Inferior parietal cortex (tissue), 1 donor: Measurements from ENCODE around the gene TRNAU1AP.
"Not testable (repeated sequence)": the region's sequence is repeated elsewhere in the genome, so short reads cannot be mapped to it uniquely, and the experiment has no call there.

ENCODE experiments used
- DNase-seq: peaks from one replicate; pipeline ENCODE4 v3.0.0-alpha.2; 2016; ENCODE audit errors: extremely low spot score

The TRNAU1AP gene

DNA sequence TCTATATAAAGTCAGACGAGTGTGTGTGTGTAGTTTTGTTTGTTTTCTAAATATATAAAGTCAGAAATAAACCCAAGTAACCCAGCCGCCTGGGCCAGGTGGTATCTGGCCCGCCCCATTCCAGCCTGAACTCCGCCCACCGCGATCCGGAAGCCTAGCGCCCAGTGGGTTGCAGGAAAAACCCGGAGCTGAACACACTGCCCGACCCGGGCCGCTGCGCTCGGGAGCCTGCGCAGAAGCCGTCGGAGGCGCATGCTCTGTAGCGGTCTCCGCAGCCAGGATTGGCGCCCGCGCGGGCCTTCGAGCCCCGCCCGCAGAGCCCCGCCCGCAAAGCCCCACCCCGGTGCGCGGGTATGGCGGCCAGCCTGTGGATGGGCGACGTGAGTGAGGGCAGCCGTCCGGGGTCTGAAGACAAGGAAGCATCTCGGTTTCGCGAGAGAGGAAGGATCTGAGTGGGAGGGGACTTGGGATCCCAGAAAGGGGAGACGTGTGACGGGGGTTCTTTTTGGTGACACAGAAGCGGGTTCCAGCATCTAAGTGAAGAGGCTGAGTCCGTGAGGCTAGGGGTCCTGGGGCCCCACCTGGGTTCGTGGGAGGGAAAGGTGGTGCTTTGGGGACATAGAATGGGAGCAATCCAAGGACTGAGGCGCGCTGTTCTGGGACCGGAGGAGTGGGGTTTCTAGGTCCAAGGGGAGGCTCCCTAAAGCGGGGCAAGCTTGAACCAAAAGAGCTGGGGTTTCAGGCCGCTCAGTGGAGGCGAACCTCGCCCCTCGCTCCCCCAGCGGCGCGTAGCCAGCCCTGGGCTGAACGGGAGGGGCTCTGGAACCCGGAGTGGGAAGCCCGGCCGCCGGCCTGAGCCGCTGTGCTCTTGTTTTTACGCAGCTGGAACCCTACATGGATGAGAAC lies at the start of gene TRNAU1AP:
TSS of gene TRNAU1AP (plus strand) at position 328 of the 906 bp plus-strand sequence. CDS start at position 354, 26 bp downstream.
- DNase-seq: peak; percentile 96

DNA sequence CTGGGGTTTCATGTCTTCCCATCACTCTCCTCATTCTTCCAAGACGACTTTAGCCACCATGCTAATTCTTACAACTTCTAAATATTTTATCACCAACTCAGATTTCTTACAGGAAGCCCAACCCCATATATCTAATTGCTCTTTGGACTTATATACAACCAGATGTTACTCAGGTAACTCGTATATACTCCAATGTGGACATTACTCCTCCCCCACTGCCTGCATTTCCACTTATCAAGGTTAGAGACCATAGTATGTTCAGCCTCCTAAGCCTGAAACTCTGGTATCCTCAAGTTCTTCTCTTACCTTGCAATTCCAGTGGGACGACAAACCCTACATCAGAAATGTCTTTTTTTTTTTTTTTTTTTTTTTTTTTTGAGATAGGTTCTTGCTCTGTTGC lies 49.8 kb upstream of the TRNAU1AP start:
- no peak for DNase-seq

DNA sequence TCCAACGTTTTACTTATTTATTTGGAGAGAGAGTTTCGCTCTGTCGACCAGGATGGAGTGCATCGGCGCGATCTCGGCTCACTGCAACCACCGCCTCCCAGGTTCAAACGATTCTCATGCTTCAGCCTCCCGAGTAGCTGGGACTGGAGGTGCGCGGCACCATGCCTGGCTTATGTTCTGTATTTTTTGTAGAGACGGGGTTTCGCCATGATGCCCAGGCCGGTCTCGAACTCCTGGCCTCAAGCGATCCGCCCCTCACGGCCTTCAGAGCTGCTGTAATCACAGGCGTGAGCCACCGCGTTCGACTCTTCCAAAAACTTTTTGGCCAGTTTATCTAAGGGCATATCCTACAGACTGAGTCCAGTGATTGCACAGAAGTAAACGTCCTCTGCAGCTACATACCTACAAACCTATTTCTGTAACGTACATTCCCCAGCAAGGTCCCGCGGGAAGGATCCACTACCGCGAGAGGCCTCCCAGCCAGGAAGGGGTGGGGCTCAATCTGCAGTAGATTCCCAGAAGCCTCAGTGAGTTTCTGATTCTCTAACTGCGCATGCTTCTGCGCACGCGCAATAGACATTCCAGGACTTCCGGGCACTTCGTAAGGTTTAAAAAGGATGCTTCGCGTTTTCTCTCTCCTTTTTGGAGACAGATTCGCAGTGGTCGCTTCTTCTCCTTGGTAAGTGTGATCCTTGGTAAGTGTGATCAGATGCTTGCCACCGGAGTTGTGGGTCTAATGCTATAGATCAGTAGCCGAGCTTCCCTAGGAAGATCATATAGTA lies 47.3 kb upstream of the TRNAU1AP start, which contains the start of gene RCC1:
TSS of gene RCC1 (plus strand) at position 638 of the 782 bp plus-strand sequence. CDS start 23,824 bp downstream, outside the sequence.
- peak; percentile 100 for DNase-seq

DNA sequence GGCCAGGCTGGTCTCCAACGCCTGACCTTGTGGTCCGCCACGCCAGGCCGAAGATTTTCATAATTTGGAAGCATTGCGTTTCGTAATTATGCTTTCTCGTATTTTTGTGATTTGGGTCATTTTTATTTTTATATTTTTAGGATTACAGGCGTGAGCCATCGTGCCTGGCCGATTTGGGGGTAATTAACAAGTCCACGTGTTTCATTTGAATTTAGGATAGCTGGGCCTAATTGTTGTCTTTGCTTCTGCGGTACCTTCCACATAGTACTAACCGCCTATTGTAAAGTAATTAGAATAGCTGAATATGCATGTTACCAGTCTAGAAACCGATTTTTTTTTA lies 46.0 kb upstream of the TRNAU1AP start:
- DNase-seq: no peak

DNA sequence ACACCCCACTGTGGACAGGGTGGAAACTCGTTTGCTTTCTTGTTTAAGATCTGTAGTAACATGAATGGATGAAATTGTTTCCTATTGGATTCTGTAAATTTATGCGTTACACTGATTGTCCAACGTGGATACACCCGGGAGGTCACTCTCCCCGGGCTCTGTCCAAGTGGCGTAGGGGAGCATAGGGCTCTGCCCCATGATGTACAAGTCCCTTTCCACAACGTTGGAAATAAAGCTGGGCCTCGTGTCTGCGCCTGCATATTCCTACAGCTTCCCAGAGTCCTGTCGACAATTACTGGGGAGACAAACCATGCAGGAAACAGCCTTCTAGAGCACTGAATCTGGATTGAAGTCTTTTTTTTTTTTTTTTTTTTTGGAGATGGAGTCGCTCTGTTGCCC lies 45.6 kb upstream of the TRNAU1AP start:
- DNase-seq: no peak

GRCh38 chr1:28507646-28508434 lies 45.0 kb upstream of the TRNAU1AP start:
- DNase-seq: no peak

DNA sequence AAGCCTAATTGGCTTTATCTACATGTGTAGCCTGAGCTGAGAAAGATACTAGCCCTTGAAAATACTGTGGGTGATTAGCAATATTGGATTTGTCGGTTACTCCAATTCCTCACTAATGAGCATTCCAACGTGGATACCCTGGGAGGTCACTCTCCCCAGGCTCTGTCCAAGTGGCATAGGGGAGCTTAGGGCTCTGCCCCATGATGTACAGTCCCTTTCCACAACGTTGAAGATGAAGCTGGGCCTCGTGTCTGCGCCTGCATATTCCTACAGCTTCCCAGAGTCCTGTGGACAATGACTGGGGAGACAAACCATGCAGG lies 44.5 kb upstream of the TRNAU1AP start:
- DNase-seq: no peak

GRCh38 chr1:28509705-28510272 lies 43.1 kb upstream of the TRNAU1AP start:
- no peak for DNase-seq

- DNase-seq: no peak
These were observed 42.5 kb upstream of the TRNAU1AP start for GRCh38 chr1:28510273-28510969.

DNA sequence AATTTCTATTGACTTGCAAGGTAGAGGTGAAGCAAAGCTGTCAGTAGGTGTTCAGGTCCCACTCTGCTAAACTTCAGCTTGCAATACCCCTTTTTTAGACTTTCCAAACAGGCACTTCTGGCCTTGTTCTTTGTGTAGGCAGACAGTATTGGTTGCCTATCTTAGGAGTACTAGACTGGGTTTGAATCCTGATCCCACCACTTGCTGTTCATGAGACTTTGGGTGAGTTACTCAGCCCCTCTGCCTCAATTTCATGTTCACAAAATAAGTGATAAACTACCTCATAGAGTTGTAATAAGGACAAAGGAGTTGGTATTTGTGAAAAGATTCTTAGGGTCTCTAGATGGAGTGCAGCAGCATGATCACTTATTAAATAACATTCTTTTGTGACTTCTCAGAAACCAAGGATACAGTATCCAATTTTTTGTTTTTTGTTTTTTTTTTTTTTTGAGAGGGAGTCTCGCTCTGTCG lies 41.9 kb upstream of the TRNAU1AP start:
- DNase-seq: no peak

GRCh38 chr1:28512058-28512611 lies 40.8 kb upstream of the TRNAU1AP start:
- no peak for DNase-seq

DNA sequence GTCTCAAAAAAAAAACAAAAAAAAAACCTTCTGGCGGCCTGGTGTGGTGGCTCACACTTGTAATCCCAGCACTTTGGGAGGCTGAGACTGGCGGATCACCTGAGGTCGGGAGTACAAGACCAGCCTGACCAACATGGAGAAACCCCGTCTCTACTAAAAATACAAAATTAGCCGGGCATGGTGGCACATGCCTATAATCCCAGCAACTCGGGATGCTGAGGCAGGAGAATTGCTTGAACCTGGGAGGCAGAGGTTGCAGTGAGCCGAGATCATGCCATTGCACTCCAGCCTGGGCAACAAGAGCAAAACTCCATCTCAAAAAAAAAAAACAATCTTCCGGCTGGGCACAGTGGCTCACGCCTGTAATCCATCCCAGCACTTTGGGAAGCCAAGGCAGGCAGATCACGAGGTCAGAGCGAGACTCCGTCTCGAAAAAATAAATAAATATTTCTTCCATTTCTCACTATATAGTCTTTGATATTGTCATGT lies 38.4 kb upstream of the TRNAU1AP start:
- DNase-seq: not testable (repeated sequence)

DNA sequence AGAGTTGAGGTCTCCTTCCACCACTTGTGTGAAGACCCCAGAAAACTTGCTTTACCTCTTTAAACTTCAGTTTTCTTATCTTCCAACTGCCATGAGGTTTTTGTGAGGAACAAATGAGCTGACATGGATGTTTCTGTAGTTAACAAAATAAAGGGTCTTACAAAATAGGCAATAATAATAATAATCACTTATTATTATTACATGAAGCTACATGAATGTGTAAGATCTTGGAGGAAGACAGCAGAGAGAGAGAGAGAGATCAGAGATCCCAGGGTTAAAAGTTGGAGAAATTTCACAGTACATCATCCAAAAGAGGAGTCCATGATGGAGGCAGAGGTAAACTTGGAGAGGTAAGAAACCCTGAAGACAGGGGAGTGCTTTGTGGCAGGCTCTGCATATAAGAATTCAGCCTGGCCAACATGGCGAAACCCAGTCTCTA lies 36.3 kb upstream of the TRNAU1AP start:
- no peak for DNase-seq

DNA sequence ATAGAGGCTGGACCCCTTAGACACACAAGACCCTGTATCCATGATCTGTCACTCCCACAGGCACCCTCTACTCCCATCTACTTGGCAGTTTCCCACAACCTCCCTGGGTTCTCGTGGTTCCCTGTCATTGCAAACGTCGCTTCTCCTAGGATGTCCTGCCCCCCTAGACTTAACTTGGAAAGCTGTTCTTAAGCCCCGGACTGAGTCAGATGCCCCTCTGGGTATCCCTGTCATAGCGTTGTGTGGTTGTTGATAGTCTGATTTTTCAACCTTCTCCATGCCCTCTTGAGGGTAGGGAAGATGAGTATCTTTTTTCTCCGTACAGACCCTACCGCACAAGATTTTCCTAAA lies 35.3 kb upstream of the TRNAU1AP start:
- DNase-seq: no peak

DNA sequence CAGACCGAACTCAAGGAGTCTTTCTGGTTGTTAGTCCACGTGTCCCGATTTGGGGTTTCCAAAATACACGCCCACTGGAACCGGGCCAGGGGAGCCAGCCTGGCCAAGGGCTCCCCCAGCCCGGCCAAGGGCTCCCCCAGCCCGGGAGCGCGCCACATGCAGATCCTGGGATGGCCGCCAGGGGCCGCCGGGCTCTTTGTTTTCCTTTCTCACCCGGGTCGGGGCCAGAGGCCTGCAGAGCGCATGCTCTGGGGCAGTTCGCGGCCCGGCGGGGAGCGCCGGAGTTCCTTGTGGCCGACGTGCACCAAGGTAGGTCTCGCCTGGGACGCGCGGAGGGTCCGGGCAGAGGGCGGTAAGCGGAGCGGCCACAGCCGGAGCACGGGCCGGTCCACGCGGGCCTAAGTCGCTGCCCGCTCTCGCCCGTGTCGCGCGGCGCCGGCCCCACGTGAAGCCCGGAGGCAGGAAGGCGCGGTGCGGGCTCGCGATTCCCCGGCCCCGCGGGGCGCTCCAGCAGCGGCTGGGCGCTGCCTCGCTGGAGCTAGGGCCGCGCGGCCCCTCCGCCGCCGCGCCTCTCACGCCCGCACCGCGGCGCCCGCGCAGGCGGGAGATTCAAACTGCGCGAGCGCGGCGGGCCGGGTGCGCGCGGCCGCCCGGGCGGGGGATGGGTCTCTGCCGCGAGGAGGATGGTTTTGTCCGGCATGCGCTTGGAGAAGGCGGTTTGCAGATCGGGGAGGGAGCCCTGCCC lies 34.7 kb upstream of the TRNAU1AP start:
- DNase-seq: peak; percentile 89

DNA sequence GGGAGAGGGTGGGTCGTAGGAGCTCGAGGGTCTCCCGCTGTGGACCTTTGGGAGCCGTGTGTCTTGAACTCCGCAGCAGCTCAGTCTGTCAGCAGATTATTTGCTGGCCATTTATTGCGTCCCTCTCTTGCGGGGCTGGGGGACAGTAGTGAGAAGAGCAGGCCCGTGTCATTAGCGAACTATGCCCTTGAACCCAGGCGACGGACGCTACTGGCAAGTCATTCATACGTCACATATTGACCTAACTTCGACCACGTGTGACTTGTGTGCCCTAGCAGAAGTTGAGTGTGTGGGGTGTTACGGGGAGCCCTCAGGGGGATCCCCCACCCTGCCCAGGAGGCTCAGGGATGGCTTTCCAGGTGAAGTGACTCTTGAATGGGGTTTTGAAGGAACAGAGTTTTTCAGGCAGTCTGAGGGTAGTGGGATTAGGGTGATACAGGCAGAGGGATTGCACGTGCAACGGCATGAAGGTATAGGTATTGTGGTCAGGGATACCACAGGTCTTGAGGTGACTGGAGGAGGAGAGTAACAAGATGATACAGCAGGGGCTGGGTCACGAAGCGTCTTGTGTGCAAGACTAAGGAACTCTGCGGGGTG lies 34.0 kb upstream of the TRNAU1AP start:
- DNase-seq: no peak

DNA sequence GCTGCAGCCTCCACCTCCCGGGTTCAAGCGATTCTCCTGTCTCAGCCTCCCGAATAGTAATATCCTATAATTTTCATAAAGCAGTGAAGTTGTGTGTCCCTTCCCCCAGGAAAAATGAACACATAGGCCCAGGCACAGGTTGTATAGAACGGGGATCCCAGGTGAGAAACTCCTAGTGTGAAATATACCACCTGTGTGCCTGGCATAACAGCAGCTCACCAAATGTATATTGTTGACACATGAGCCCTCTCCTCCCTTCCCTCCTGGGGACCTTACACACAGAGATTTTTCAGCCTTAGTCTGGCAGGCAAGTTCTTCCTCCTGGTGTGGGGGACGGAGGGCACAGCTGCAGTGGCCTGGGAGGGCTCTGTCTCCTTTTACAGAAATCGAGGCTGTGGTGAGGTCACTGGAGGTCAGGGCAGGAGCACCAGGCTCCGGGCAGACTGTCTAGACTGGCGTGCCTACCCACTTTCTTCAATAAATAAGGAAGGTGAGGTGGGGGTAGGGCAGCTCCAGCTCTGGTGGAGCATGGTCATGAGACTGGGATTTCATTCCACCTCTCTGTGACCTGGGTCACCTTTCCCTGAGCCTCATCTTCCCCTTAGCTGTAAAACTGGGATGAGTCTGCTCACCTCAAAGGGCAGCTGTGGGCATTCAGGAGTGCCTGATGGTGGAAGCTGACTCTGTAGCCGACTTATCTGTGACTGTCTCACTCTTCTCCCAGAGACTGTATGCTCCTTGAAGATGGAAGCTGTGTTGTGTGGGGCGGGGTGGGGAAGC lies 32.7 kb upstream of the TRNAU1AP start:
- no peak for DNase-seq

GRCh38 chr1:28520796-28521195 lies 32.1 kb upstream of the TRNAU1AP start:
- not testable (repeated sequence) for DNase-seq
